ENCODE data around the gene MEAK7. TPM values are rescaled to one million over a fixed set of nuclear protein-coding genes. Genes with fewer than 3 reads are reported as not detected.

Gene MEAK7
- total and polyA plus RNA-seq, 7 donors = 2.2 to 7.1 (median 2.8) TPM

GRCh38 chr16:84540194-84540593, 35.7 kb upstream of the MEAK7 start:
- ATAC-seq (no peak), DNase-seq (no peak)
- peaks cover 0 to under 1% (median 0%) of the 10 kb centered on the region in 3 donors for H3K27me3 ChIP-seq (ENCODE audit: insufficient read depth in 3 of 3, low read length in 2 of 3)
- intact Hi-C loops (cut with DNase I) = no loop called here
- no peak overlapping the region for H3K27ac ChIP-seq
- no peaks in the 10 kb centered on the region for H3K36me3 ChIP-seq (ENCODE audit: insufficient read depth in 1 of 2, low read depth in 1 of 2)
- 88 to 92% (median 88%) methylated on average over 4 of the region's 4 CpGs for WGBS, 3 donors
- TF ChIP-seq CTCF (IDR thresholded peaks at IDR 0.05) = no peak
- no peak overlapping the region for H3K4me3 ChIP-seq
- no peaks in the 10 kb centered on the region for H3K9me3 ChIP-seq
- peaks cover 3% of the 10 kb centered on the region for H3K4me1 ChIP-seq

DNA sequence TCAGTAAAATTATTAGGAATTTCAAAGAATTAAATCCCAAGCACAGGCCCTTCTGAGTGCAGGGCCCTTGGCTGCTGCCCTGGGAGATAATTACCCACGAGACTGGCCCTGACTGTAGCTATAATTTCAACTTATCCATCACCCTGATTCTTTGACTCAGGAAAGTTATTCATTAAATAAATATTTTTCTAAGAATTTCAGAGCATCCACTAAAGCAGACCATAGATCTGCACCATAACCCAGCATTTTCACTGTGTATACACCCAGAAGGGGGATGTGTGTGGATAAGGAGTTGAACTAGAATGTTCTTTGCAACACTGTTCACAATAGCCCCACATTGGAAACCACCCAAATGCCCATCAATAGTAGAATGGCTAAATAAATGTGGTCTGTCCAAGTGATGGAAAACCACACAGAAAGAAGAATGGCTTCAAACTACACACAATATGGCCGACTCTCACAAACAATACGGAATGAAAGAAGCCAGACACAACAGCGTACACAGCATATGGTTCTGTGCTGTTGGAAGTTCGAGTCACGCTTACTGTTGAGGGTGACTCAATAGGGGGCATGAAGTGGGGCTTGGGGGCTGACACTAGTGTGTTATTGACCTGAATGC, 33.9 kb upstream of the MEAK7 start:
- Histone ChIP-seq H3K4me1 (no peaks in the 10 kb centered on the region), H3K9me3 (no peaks in the 10 kb centered on the region), H3K4me3 (no peak overlapping the region), H3K27me3 (ENCODE audit: insufficient read depth in 3 of 3, low read length in 2 of 3) (no peaks in the 10 kb centered on the region), H3K36me3 (ENCODE audit: insufficient read depth in 1 of 2, low read depth in 1 of 2) (no peaks in the 10 kb centered on the region), H3K27ac (no peak overlapping the region)
- intact Hi-C loops (cut with DNase I) = no loop called here
- peak in 1 of 2 donors; percentile 8 for DNase-seq
- no peak for ATAC-seq
- WGBS, 3 donors = 93 to 96% (median 95%) methylated on average over 6 of the region's 6 CpGs
- no peak for TF ChIP-seq CTCF (IDR thresholded peaks at IDR 0.05)

DNA sequence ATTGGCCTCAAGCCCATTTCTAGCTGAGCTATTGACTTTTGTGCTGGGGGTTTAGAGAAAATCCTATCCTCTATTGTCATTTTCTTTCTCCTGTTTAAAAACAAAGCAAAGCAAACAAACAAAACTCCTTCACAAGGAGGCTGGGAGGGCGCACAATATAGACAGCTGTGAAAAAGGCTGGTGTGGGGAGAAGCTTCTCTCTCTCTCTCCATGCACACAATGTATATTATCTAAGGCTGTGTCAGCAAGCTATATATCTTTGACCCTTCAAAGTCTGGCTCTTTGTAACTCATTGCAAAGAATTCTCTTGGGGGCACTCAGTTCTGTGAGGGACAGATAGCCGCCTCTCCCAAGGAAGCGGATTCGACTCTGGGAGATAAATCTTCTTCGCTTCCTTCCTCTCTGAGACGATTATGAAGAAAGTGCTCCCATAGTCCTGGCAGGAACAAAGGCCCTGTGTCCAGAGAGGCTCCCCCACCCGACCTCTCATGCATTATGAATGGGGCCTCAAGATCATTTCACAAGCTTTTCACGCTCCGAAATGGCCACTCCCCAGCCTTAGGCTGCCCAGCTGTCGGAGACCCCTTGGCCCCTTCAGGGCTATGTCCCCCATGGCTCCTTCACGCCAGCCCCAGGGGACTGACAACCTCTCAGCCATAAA, 33.2 kb upstream of the MEAK7 start:
- TF ChIP-seq CTCF (IDR thresholded peaks at IDR 0.05) = no peak
- Histone ChIP-seq H3K4me1 (peaks cover 4% of the 10 kb centered on the region), H3K9me3 (no peaks in the 10 kb centered on the region), H3K27me3 (ENCODE audit: insufficient read depth in 3 of 3, low read length in 2 of 3) (no peaks in the 10 kb centered on the region), H3K36me3 (ENCODE audit: insufficient read depth in 1 of 2, low read depth in 1 of 2) (no peaks in the 10 kb centered on the region), H3K27ac (no peak overlapping the region), H3K4me3 (no peak overlapping the region)
- intact Hi-C loops (cut with DNase I) = no loop called here
- WGBS, 3 donors = 59 to 68% (median 62%) methylated on average over 11 of the region's 11 CpGs
- no peak for ATAC-seq
- no peak for DNase-seq

- no peaks in the 10 kb centered on the region for H3K36me3 ChIP-seq (ENCODE audit: insufficient read depth in 1 of 2, low read depth in 1 of 2)
- H3K4me3 ChIP-seq = no peak overlapping the region
- 81 to 84% (median 82%) methylated on average over 9 of the region's 9 CpGs for WGBS, 3 donors
- H3K9me3 ChIP-seq = no peaks in the 10 kb centered on the region
- TF ChIP-seq CTCF (IDR thresholded peaks at IDR 0.05) = no peak
- H3K4me1 ChIP-seq = peaks cover 4% of the 10 kb centered on the region
- intact Hi-C loops (cut with DNase I) = no loop called here
- no peak for DNase-seq
- no peak overlapping the region for H3K27ac ChIP-seq
- ATAC-seq = no peak
- H3K27me3 ChIP-seq (ENCODE audit: insufficient read depth in 3 of 3, low read length in 2 of 3) = no peaks in the 10 kb centered on the region
Measured at GRCh38 chr16:84535851-84536250, 31.4 kb upstream of the MEAK7 start.

Measured in psoas muscle (tissue), 8 donors.